ENCODE results near the gene VSX2. TPM values are rescaled to one million over a fixed set of nuclear protein-coding genes. Genes with fewer than 3 reads are reported as not detected.

VSX2 gene
- total RNA-seq, 1 donor from 2014 or later = not detected

- peaks cover 52% of the 10 kb centered on the region for H3K4me1 ChIP-seq
- no peak for DNase-seq
- no peaks in the 10 kb centered on the region for H3K27me3 ChIP-seq (ENCODE audit: low read depth)
- peak overlapping the region; percentile 79 for H3K27ac ChIP-seq (replicated peaks)
- H3K4me3 ChIP-seq = peak overlapping the region; percentile 14
- H3K36me3 ChIP-seq = peaks cover 56% of the 10 kb centered on the region
- no peaks in the 10 kb centered on the region for H3K9me3 ChIP-seq (replicated peaks)
- no peak for TF ChIP-seq CTCF (IDR thresholded peaks at IDR 0.05; ENCODE audit: borderline replicate concordance)
- intact Hi-C loops (cut with micrococcal nuclease) = no loop called here
These were observed 59.9 kb downstream of the VSX2 start for GRCh38 chr14:74299061-74299545.

- H3K36me3 ChIP-seq = peaks cover 32% of the 10 kb centered on the region
- H3K9me3 ChIP-seq (replicated peaks) = no peaks in the 10 kb centered on the region
- H3K27me3 ChIP-seq (ENCODE audit: low read depth) = no peaks in the 10 kb centered on the region
- H3K4me1 ChIP-seq = peaks cover 52% of the 10 kb centered on the region
- intact Hi-C loops (cut with micrococcal nuclease) = no loop called here
- DNase-seq = no peak
- no peak for TF ChIP-seq CTCF (IDR thresholded peaks at IDR 0.05; ENCODE audit: borderline replicate concordance)
- peak overlapping the region; percentile 98 for H3K4me3 ChIP-seq
- H3K27ac ChIP-seq (replicated peaks) = peak overlapping the region; percentile 94
These were observed 62.4 kb downstream of the VSX2 start for GRCh38 chr14:74301594-74302151.

GRCh38 chr14:74302152-74302628, 62.9 kb downstream of the VSX2 start:
- no peaks in the 10 kb centered on the region for H3K9me3 ChIP-seq (replicated peaks)
- H3K27ac ChIP-seq (replicated peaks) = peak overlapping the region; percentile 94
- intact Hi-C loops (cut with micrococcal nuclease) = no loop called here
- TF ChIP-seq CTCF (IDR thresholded peaks at IDR 0.05; ENCODE audit: borderline replicate concordance) = peak; percentile 54
- H3K4me3 ChIP-seq = peak overlapping the region; percentile 98
- H3K4me1 ChIP-seq = peaks cover 52% of the 10 kb centered on the region
- no peaks in the 10 kb centered on the region for H3K27me3 ChIP-seq (ENCODE audit: low read depth)
- DNase-seq = no peak
- H3K36me3 ChIP-seq = peaks cover 28% of the 10 kb centered on the region

GRCh38 chr14:74302634-74303569, 63.7 kb downstream of the VSX2 start, which contains the start of gene ABCD4:
ABCD4 (minus strand) TSS chr14:74302934; CDS start chr14:74302912, 22 bp downstream.
- no peaks in the 10 kb centered on the region for H3K9me3 ChIP-seq (replicated peaks)
- H3K4me3 ChIP-seq = peak within 1 kb of the TSS; percentile 98
- intact Hi-C loops (cut with micrococcal nuclease) = no loop called here
- H3K27ac ChIP-seq (replicated peaks) = peak within 1 kb of the TSS; percentile 94
- peaks cover 51% of the 10 kb centered on the region for H3K4me1 ChIP-seq
- peak; percentile 95 for DNase-seq
- peaks cover 21% of the 10 kb centered on the region for H3K36me3 ChIP-seq
- H3K27me3 ChIP-seq (ENCODE audit: low read depth) = no peaks in the 10 kb centered on the region
- TF ChIP-seq CTCF (IDR thresholded peaks at IDR 0.05; ENCODE audit: borderline replicate concordance) = peak; percentile 53

- Histone ChIP-seq H3K9me3 (replicated peaks) (no peaks in the 10 kb centered on the region), H3K4me3 (no peak overlapping the region), H3K27ac (replicated peaks) (no peak overlapping the region), H3K36me3 (no peaks in the 10 kb centered on the region), H3K27me3 (ENCODE audit: low read depth) (no peaks in the 10 kb centered on the region), H3K4me1 (no peaks in the 10 kb centered on the region)
- intact Hi-C loops (cut with micrococcal nuclease) = no loop called here
- TF ChIP-seq CTCF (IDR thresholded peaks at IDR 0.05; ENCODE audit: borderline replicate concordance) = no peak
- DNase-seq = no peak
These were observed 69.4 kb downstream of the VSX2 start for GRCh38 chr14:74308695-74309094.
